ENCODE results near the gene HNF4A.

HNF4A gene

DNA sequence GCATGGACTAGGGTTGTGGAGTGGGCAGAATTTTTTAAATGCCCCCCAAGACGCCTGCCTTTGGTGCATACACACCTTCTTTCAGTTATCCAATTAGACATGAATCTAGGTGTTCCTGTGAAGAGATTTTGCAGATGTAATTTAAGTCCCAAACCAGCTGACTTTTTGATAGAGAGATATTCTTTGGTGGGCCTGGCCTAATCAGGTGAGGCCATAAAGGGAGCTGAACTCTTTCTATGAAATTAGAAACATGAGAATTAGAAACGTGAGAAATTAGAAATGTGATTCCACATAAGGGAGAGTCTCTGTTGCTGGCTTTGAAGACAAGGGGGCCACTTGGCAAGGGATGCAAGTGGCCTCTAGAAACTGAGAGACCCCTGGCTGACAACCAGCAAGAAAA lies 83.8 kb downstream of the HNF4A start:
- in situ Hi-C loops (cut with HindIII; ENCODE audit: low sequenced_read_pairs): no loop called here

DNA sequence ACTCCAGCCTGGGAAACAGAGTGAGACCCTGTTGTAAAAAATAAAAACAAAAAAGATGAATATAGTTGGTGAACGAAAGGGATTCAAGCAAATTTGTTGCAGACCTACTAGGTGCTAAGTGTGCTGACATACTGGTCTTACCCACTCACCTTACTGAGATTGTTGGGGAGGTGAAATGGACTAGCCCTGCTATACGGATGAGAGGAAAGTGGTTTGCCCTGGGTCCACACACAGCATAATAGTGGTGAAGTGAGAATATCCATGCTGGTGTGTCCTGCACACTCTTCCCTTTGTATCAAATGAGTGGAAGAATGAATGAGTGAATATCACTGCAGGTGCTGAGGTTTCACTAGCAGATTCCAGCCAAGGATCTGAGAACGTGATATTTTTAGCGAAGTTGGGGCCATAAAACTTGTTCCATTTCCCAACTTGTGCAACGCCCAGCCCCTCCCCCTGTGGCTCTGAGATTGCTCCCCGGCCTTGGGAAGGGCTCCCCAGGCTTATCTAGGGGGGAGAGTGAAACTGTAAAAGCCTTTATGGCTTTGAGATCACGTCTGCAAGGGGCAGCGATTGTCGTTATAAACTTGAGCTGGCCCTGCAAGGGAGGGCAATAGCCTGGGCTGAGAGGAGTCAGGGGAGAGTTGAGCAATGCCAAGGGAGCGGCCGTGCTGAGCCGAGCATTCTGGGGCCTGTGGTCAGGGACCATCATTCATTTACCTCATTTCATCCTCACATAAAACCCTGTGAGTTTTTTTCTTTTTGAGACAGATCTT lies 87.0 kb downstream of the HNF4A start:
- in situ Hi-C loops (cut with HindIII; ENCODE audit: low sequenced_read_pairs): no loop called here

DNA sequence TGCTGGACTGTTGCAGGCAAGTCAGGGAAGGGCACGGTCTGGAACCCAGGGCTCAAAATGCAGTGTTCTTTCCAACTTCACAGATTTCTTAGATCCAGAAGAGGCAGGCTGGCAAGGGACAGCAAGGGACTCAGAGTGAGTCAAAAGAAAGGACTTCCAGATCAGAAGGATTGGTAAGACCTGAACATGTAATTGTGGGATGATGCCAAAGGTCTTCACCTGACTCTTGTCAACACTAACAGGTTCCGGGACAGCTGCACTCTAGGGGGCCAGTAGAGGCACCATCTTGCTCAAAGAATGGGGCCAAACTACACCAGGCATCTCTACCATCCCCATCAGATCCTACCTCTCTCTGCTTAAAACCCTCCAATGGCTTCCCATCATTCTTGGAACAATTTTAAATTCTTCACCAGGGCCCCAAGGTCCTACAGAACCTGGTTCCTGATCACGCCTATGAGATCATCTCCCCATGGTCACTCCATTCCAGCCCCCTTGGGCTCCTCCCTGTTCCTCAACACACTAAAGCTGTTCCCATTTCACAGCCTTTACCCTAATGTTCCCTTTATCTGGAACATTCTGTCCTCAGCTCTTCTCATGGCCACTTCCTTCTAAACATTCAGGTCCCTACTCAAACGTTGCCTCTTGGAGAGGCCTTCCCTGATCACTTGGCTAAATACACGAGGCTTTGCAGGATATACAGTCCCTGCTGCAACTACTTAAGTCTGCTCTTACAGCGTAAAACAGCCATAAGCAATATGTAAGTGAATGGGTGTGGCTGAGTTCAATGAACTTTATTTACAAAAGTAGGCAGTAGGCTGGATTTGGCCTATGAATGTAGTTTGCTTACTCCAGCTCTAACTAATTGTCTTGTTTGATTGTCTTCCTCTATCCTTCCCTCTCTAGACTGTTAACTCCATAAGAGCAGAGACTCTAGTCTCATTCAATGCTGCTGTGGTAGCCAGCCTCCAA lies 90.5 kb downstream of the HNF4A start:
- in situ Hi-C loops (cut with HindIII; ENCODE audit: low sequenced_read_pairs): no loop called here

DNA sequence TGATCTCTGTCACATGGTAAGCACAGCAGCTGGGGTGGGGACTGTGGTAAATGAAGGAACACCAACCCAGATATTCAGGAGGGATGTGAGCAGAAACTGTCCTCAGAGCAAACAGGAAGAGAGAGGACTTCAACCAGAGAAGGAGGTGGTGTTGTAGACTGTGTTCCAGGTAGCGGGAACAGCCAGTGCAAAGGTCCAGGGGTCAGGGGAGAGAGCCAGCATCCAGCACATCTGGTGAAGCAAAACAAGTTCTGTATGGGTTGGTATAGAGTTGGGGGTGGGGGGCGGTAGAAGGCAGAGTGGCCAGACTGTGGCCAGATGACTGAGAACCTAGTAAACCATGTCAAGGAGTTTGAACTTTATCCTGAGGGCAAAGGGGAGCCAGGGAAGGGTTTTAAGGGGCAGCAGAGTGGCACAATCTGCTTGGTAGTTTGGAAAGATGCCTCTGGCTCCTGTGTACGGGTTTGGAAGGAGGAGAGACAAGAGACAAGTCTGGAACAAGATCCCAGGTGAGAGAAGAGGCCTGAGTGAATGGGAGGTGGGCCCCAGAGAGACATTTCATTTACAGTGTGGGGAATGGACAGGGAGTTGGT lies 92.4 kb downstream of the HNF4A start:
- in situ Hi-C loops (cut with HindIII; ENCODE audit: low sequenced_read_pairs): no loop called here

DNA sequence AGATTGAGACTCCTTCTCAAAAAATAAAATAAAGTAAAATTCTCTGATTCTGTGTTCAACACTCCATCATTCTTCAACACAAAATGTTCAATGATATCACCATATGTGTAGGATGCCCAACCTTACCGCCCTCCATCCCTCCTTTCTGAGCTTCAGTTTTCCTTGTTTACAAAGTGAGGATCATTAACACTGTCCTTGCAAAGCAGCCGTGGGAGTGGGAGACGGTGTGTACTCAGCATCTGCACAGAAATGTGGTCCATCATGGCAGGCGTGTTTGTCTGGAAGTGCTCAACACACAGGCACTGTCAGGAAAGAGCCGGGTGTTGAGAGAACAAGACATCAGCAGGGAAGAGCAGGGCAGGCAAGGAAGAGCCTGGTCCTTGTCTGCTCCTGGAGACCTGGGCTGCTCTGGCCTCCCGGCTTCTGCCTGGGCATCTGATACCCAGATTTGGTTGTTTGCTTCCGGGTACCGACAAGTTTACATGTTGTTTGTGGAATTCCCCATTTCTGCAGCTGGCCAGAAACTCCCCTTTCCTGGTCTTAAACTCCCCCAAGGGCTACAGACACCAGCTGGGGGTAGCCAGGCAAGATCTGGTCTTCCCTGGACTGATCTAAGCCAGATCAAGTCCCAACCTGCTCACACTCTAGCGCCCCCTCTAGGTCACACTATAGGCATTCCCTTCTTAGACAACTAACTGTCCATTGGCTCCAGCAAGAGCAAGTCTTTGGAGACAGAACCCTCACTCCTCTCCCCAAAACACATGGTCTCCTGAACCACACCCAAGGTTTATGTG lies 93.5 kb downstream of the HNF4A start:
- in situ Hi-C loops (cut with HindIII; ENCODE audit: low sequenced_read_pairs): no loop called here

DNA sequence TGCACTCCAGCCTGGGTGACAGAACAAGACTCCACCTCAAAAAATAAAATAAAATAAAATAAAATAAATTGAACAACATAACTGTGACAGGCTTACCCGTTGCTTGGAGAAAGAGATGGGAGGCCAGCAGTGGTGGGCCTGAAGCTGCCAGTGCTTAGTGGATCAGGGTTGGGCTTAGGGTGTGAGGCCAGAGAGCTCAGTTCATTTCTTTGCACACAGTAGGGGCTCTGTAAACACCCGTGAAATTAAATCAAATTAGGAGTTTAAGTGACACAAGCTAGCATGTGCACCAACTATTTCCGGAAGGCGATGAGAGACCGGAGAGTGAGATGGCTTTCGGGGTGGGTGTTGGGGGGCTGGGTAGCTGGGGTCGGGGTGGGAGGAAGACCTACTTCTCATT lies 94.4 kb downstream of the HNF4A start:
- in situ Hi-C loops (cut with HindIII; ENCODE audit: low sequenced_read_pairs): no loop called here

DNA sequence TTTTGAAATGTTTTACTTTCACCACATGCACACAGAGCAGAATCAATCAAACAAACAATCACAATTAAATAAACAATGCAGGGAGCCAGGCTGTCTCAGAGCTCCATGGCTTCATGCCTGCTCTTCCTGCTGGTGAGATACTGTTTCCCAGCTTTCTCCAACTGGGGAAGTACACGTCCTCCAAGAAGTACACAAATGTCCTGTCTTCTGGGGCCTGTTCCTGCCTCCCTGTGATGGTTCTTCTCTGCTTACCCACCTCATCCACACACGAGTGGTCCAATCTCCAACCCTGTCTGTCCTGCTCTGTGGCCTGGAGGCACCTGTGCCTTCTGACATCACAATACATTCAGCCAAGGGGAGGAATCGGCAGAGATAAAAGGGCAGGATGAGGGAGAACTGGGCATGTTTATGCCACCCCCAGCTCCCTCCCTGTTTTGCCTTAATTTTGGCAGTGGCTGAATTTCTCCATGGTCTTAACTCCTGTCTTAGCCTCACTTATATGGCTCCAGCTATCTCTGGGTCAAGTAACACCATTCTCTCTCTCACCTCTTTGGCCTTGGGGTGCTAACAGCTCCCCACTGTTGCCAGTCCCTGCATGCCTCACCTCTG lies 94.9 kb downstream of the HNF4A start:
- in situ Hi-C loops (cut with HindIII; ENCODE audit: low sequenced_read_pairs): no loop called here

DNA sequence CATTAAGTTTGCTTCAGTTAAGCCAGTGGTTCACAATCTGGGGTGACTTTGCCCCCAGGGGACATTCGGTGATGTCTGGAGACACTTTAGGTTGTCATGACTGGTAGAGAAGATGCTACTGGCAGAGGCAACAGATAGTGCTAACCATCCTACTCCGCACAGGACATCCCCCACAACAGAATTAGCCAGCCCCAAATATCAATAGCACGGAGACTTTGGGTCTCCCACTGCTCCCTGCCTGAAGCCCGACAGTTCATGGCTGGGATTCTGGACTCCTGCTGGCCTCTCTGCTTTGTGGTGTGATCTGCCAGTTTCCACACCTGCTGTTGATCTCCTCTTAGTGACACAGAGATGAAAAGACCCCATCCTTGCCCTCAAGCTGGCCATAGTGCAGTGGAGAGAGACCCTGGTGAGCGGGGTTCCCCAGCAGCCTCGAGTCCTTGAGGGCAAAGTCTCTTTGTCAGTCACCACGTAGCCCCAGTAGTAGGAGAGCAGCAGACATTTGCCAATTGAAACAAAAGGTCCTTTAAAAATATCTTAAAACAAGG lies 95.5 kb downstream of the HNF4A start:
- in situ Hi-C loops (cut with HindIII; ENCODE audit: low sequenced_read_pairs): no loop called here

DNA sequence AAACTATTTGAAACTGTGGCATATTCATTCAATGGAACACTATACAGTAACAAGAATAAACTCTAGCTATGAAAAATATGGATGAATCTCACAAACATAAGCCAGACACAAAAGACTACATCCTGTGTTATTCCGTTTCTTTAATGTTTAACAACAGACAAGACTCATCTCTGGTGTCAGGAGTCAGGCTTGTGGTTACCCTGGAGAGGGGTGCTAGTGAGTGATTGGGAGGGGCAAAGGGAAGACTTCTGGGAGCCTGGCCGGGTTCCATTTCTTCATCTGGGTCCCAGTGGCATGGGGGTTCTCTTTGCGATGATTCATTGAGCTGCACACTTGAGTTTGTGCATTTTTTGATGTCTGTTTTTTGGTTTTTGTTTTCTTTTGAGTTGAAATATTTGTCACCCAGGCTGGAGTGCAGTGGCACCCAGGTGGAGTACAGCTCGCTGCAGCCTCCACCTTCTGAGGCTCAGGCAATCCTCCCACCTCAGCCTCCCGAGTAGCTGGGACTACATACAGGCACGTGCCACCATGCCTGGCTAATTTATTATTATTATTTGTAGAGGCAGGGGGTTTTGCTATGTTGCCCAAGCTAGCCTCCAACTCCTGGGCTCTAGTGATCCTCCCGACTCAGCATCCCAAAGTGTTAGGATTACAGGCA lies 98.9 kb downstream of the HNF4A start:
- in situ Hi-C loops (cut with HindIII; ENCODE audit: low sequenced_read_pairs): no loop called here

DNA sequence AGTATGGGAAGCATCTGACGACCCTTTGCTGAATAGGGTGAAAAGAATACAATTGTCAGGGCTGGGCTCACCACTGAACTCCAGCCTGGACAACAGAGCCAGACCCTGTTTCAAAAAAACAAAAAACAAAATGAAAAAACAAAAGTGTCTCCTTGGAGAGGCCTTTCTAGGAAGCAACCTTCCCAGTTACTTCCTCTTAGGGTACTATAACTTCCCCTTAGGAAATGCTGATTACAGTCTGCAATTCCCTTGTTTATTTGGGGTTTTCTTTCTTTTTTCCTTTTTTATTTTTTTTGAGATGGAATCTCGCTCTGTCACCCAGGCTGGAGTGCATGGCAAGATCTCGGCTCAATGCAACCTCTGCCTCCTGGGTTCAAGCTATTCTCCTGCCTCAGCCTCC lies 99.6 kb downstream of the HNF4A start:
- in situ Hi-C loops (cut with HindIII; ENCODE audit: low sequenced_read_pairs): no loop called here

DNA sequence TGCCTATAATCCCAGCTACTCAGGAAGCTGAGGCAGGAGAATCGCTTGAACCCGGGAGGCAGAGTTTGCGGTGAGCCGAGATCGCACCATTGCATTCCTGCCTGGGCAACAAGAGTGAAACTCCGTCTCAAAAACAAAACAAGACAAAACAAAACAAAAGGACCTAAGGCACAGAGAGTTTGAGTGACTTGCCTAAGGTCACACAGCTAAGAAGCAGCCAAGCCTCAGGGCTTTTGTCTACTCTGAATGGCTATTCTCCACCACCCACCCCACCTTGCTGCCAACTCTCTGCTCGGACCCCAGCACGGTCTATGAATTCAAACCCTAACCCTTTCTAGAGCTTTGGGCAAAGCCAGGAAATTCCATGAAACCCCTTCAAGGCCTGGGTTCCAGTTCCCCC lies 101.1 kb downstream of the HNF4A start:
- in situ Hi-C loops (cut with HindIII; ENCODE audit: low sequenced_read_pairs): no loop called here

DNA sequence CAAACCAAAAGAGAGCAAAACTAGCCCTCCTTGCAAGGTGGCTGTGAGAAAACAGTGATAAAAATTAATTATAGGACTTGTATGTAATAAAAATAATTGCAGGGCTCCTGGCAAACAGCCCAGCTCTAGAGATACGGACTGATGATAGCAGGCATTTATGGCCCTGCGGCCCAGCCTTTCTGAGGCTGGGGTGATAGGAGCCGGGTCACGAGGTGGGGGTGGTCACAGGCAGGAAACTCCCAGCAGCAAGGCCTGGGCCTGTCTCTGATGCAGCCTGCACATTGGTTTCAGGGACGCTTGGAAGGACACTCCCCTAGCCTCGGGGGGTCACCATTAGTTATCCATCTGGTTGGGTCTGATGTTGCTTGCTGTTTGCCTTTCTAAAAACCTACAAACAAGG lies 101.5 kb downstream of the HNF4A start:
- in situ Hi-C loops (cut with HindIII; ENCODE audit: low sequenced_read_pairs): no loop called here

DNA sequence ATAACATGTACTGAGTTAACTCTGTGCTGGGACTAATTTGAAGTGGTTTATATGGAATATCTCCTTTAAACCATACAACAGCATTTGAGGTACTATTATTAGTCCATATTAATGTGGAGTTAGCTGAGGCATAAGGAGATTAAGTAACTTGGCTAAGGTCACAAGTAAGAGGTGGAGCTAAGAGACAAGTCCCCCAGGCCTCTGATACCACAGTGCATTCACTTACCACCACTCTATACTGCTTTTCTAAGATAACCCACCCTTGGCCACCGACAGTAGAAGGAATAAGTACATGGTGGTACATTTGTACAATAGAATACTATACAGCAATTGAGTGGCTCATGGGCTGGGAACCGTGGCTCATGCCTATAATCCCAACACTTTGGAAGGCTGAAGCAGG lies 103.8 kb downstream of the HNF4A start:
- in situ Hi-C loops (cut with HindIII; ENCODE audit: low sequenced_read_pairs): no loop called here

DNA sequence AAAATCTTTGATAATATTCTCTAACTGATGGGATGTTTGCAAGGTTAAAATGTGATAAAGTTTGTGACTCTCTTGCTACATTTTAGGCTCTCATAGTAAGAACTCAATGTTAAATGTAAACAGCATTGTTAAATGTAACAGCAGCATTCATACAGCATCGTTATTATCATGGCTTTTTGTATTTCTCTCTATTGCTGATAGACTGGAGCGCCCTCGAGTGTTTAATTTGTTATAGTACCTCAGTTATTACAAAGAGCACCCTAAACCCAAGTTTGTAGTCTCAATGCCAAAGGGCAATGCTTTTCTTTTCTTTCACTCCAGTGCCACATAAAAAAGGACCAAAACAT lies 105.3 kb downstream of the HNF4A start:
- in situ Hi-C loops (cut with HindIII; ENCODE audit: low sequenced_read_pairs): loop anchor here (10.0 kb wide), 3 partner anchors 76 to 246 kb away; partner anchors contain the start of gene OSER1

DNA sequence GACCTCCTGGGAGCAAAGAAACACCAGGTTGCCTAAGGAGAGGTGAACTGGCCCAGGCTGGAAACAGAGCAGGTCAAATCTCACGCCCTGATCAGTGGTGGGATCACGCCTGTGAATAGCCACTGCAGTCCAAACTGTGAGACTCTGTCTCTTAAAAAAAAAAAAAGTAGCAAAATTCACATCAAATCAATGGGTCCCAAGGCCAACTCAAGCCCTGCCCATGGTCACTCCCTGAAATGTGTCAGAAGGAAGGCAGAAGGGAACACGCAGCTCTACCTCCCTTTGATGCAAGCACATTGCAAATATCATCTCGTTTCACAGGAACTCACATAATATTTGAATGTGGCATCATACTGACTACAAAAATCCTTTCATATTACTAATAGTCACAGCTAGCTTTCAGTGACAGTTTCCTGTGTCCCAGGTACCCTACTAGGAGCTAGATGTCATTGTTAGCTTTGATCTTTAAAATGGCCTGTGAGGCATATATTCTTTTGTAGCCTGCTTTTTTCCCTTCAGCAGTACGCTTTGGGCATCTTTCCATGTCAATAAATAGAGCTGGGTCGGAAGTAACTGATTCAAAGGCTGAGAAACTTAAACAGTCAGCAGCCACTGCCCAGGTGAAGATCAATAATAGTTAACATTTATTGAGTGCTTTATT lies 105.8 kb downstream of the HNF4A start:
- in situ Hi-C loops (cut with HindIII; ENCODE audit: low sequenced_read_pairs): loop anchor here (10.0 kb wide), 3 partner anchors 76 to 246 kb away; partner anchors contain the start of gene OSER1

DNA sequence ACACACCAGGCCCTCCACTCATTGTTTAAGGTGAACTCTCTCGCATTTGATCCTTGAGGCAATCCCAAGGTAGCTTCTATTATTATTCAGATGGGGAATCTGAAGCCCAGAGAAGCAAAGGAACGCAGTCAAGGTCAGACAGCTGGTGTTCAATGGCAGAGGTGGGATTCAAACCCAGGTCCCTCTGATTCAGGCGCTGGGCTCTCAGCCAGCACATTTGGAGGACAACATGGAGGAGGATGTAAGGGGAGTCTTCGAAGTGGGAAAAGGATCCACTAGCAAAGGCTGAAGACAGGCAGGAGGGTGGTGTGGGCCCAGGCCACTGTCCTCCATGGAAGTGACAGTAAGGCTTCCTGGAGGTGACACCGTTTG lies 106.3 kb downstream of the HNF4A start:
- in situ Hi-C loops (cut with HindIII; ENCODE audit: low sequenced_read_pairs): loop anchor here (10.0 kb wide), 3 partner anchors 77 to 247 kb away; partner anchors contain the start of gene OSER1

DNA sequence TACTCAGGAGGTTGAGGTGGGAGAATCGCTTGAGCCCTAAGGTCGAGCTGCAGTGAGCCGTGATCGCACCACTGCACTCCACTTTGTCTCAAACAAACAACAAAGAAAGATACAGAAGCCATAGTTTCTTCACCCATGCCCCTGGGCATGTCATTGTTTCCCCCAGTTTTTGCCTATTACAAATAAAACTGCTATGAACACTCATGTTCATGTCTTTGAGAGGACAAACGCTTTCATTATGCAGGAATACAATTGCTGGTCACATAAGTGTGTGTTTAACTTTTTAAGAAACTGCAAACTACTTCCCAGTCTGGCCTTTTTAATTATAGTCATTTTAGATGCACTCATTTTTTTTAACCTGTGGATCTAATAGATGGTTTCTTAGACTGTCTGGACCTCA lies 108.0 kb downstream of the HNF4A start:
- in situ Hi-C loops (cut with HindIII; ENCODE audit: low sequenced_read_pairs): loop anchor here (10.0 kb wide), 3 partner anchors 79 to 249 kb away; partner anchors contain the start of gene OSER1

DNA sequence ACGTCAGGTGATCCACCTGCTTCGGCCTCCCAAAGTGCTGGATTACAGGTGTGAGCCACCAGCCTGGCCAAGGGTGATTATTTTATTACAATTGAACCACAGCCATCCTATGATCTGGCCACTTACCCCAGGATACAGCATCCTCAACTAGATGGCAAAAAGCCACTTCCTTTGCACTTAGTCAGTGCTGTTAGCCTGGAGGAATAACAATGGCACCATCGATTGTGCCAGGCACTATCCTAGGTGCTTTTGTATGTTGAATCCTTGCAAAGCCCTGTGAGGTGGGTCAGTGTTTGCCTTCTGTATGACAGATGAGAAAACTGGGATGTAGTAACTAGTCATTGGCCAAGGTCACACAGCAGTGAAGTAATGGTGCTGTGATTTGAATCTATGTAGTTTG lies 109.0 kb downstream of the HNF4A start:
- in situ Hi-C loops (cut with HindIII; ENCODE audit: low sequenced_read_pairs): loop anchor here (10.0 kb wide), 3 partner anchors 80 to 250 kb away; partner anchors contain the start of gene OSER1

All from DLD1 (cell line).